Measurements from ENCODE around the gene XPC.
A peak's percentile ranks its signal among the peaks of the same experiment; 100 is the strongest.

Gene XPC

DNA sequence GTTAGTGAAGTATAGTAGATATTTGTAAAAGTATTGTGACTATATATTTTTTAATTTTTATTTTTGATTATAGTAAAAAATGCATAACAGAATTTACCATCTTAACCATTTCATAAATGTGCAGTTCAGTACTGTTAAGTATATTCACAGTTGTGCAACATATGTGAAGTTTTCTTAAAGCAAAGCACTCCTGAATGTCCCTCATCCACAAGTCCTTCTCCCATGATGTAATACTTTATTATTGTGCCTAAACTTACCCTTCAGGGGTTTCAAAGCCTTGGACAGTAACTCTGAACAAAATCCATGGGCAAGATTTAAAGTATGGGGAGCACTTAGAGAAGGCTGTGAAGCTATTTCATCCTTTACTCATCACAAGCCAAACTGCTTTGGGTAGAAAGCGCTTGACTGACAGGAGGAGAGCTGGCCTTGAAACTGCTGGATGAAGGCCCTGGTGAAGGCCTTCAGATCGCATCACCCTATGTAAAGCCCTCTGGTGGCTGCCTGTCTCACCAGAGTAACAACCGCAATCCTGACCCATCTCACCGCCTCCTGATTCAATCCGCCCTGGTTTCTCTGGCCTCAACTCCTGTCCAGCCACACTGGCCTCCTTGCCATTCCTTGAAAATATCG, 28.3 kb upstream of the XPC start:
- no peak for DNase-seq (ENCODE audit: low read depth)

DNA sequence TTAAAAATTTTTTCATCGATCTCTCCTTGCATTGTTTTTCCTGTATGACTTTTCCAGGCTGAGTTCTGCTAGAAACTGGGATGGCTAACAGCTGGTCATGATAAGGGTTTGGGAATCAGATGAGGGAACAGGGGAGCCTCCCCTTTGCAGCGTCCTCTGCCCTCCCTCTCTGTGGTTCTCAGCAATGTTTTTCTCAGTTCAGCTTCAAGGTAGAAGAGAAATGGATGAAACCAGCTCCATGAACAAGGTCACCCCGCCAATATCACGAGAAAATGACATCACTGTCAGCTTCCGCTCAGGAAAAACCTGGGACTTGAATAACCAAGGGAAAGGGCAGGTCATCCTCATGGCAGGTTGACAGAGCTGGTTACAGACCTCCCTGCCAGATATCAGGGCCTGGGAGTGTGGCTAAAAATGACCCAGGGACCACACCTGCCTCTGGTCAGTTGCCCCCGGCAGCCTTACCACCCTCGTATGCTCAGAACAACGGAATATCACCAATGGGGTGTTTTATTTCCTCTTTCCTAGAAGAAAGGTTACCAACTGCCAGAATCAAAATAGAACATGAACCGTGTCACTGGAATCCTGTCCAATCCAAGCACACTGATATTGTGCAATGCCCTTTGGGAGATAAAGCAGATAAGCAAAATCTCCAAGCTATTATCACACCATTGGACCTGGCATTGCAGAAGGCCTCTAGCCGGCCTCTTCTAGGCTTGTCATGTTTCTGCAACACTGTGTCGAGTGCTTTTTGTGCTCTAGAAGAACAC, 26.3 kb upstream of the XPC start:
- DNase-seq (ENCODE audit: low read depth) = peak; percentile 84

DNA sequence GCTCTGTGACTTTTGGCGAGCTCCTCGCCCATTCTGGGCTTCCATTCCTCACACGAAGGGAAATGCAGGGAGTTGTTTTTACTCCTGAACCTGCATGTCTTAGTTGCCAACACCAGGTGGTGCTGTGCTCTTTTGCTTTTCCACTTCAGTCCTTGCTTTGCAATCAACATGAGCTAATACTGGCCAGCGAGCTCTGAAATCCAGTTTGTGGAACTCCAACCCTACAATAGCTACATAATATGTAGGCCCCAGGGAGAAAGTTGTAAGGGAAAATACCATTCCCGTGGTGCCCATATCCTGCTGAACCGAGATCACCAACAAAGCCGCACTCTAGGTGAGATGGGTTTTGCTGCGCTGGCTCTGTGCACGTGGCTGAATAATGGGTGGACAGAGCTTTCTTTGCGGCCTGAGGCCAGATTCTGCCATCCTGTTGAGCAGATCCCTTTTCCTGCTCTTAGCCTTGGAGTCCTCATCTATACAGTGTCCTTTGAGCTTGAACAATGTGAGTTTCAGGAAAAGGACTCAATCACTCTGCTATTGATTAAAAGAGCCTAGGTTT, 25.2 kb upstream of the XPC start:
- peak; percentile 87 for DNase-seq (ENCODE audit: low read depth)

DNA sequence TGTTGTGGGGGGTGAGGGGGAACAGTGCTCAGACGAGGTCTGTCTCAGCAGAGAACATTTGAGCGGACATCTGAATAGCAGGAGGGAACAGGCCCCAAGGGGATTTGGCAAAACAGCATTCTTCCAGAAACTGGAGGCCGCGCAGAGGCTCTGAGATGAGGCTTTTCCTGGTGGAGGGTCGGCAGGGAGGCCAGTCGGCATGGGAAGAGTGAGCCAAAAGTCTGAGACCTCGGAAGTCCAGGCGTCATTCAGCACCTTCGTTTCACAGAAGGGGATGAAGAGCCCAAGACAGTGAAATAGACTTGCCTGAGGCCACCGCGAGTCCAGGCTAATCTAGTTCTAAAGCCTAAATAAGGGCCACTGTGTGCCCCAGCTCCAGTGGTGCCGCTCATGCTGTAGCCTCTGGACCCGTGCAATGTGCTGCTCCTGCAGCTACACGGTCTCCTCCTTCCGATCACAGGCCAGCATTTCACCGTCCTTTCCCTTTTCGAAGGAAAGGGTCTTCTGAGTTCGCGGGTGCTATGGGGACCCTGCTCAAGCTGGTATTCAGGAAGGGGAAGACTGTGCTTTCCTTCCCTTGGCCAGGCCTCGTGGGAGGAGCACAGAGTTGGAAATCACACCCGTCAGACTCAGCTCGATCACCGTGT, 24.6 kb upstream of the XPC start:
- DNase-seq (ENCODE audit: low read depth) = no peak

DNA sequence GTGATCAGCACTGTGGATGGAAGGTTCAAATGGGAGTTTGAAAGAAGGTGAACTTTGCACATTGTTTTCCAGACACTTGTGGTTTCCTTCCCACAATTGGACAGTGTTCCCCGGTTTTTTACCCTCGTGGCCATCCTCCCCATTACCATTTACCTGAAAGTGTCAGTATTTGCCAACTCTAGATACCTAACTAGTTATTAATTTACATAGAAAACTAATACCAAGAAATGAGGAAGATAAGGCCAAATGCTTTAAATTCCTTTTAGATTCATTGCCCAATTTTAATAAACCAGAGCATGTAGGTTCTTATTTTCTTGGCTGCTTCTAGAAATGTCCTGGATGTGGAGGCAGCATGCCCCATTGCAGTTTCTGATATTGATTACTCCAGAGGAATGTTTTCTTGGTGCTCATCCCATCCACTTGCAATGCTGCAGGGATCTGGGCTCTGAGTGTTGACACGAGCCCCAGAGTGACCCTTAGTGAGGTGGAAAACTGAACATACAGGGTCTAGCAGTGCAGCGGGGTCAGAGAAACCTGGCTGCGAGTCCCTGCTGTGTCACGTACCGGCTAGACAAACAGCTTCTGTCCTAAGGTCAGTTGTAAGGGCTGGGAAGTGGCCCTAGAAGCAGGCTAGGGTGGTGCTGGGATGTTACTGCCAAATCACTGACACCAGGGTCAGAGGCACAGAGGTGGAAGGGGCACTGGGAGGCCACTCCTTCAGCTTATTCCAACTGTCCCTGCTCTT, 23.7 kb upstream of the XPC start:
- DNase-seq (ENCODE audit: low read depth) = peak; percentile 23

DNA sequence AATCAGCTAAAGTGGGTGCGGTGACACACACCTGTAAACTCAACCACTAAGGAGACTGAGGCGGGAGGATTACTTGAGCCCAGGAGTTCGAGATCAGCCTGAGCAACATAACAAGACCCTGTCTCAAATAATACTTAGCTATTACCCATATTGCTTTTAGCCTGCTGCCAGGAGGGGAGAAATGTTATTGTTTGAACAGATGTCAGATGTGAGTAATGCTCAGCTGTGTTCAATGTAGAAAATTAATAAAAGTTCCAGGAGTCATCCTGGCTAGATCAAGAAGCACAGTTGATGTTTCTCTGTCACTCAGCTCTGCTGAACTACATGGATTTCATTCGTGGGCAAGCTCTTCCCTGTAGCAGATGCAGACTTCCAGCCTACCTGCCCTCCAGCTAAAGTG, 22.4 kb upstream of the XPC start:
- DNase-seq (ENCODE audit: low read depth) = peak; percentile 47

DNA sequence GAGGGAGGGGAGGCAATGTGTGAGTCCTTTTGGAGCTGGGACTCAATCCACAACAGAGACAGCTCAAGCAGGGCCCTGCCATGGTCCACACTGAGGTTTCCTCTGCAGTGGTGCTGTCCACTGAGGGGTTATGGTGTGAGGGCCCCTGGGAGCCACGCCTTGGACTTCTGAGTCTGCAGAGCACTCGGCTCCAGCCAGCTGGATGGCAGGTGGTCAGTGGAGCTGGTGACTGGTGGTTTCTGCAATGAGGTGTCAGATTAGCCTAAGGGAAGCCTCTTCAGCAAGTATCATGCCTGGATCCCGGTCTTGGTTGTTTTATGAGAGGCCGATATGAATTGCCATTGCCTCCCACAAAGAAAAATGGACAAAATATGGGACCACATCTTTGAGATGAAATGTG, 21.9 kb upstream of the XPC start:
- DNase-seq (ENCODE audit: low read depth) = peak; percentile 32

DNA sequence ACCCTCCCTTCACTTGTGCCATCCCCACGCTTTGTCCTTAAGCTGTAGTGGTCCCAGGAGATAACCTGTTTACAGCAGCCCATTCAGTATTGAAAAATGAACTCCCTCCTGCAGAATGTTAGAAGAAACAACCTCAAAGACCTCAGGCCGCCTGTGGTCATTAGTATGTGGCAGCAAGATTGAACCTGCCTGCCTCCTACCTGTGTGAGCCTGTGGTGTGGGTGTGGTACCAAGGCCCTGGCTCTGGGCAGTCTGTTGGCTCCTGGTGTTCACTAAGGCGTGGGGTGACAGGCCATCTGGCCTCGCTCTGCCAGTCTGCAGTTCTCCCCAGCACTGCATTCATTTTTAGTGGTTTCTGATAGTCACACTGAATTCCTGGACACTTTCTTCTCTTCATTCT, 21.2 kb upstream of the XPC start:
- no peak for DNase-seq (ENCODE audit: low read depth)

DNA sequence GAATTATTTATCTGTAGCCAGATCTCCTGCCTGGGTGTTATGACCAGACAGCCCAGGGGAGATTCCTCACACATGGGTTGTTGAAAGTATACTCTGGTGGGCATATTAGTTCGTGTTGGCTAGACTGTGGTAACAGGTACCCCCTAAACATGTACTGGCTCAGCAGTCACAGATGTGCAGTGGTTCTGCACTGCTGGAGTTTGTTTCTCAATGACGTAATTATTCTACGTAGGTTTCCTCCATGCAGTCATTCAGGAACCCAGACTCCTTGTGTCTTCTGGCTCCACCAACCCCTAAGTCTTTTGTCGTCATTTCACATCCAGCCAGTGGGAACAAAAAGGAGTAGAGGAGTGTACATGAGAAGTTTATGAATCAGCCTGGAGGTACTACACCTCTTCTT, 16.5 kb upstream of the XPC start:
- DNase-seq (ENCODE audit: low read depth) = no peak

DNA sequence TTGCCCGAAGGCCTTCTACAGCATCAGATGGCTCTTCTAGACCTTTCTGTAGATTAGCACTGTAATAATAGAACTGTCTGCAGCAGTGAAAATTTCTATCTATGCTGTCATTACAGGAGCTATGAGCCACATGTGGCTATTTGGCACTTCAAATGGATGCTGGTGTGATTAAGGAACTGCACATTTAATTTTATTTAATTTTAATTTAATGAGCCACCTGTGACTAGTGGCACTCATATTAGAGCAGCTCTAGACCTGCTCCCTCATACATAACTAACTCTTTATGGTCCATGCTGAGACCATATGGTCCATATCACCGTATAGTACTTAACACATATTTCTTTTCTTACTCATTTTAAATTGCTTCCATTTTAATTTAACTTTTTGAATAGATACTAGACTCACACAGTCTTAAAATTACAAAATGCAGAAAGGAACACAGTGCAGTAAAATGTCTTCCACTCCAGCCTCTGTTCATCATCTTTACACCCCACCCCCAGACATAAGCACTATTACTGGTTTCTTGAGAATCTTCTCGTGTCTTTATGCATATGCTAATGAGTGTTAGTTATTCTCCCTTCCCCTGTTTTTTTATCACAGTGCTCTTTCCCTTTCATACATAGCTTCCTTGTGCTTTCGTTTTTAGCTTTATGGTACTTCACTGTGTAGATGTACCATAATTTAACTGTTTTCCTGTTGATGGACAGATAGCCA, 9.8 kb upstream of the XPC start:
- DNase-seq (ENCODE audit: low read depth) = no peak

DNA sequence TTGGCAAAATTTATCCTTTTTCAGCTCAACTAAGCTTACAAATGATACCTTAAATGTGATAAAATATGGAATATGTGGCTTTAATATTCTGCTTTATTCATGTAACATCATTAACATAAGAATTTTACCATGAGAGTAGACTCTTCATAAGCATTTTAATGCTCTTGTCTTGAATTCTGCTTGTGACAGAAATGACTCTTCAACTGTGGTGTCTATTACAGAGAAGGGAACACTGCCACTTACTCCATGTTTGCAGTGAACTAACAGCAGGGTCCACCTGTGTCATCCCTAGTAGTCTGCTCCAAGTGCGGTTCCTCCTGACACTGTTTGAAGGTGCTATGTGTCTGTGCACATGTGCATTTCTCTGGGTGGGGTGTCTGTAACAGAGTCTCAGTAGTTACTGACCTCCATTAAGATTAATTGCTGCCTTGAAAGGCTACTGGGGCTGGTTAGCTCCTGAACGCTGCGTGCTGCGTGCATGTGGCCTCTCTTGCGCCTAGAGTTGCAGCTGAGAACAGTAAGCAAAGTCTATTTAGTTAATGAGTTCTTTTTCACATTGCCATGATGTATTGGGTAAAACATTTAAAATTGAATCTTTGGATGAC, 8.6 kb upstream of the XPC start:
- DNase-seq (ENCODE audit: low read depth) = no peak

DNA sequence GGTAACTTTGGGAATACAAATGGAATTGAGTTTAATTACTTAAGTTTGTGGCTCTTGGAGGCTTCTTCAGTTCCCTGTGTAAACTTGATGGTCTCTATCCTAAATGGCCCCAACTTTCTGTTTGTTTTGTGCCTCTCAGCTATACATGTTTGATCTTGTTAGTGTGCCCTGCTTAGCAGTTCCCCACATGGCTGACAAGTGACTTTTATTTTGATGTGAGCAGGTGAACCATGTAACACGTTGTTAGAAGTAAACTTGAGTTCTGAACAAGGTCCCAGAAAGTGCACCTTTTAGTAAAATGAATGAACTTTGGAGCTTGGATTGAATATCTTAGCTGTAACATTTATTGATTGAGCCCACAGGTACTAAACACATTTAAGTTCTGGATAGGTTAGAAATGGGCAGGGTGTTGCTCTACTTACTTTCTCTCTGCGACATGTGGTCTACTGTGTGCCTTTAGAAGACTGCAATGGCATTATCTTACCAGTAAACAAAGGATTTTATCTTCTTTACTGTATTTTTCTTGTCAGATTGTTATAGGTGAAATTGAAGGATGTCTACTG, 4.7 kb upstream of the XPC start:
- no peak for DNase-seq (ENCODE audit: low read depth)

DNA sequence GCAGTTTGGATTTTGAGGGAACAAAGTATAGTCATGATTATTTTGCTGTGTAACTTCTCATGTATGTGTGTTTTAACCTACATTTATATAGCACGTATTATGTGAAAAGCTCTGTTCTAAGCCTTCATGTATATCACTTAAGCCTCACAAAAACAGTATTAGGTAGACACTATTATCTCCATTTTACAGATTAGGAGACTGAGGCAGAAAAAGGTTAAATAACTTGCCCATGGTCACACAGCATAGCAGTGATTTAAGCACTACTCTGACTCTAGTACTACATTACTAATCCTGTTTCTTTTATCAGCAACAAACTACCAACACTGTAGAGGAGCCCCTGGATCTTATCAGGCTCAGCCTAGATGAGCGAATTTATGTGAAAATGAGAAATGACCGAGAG, 2.9 kb upstream of the XPC start:
- no peak for DNase-seq (ENCODE audit: low read depth)

DNA sequence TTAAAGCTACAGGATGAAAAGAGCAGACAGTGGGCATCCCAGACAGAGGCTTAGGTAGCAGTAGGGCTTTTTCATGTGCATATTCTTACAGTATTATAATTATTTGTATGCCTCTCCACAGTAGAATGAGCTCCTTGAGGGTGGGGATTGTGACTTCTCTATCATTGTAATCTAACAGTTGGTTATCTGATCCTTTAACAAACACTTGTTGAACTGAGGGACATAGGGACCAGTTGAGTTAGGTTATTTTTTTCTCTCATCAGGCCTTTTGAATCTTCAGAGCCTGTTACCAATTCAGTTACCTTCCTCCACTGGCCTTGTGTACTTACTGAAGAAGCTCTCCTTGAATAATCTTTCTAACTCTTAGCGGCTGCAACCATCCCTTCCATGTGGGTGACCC, 1.4 kb upstream of the XPC start:
- DNase-seq (ENCODE audit: low read depth) = no peak

DNA sequence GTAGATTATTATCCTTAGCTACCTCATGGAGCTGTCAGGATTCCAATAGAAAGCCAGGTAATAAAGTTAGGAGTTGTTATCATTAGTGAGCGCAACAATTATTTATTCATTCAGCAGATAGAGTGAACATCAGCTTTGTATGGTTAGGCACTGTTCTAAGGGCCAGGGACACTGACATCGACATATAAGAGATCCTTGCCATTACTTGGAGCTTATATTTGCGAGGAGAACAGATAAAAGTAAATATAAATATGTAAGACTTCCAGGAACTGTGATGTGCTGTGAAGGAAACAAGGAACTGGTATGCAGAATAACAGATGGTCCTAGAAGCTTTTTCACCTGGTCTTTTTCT, 689 bp upstream of the XPC start:
- no peak for DNase-seq (ENCODE audit: low read depth)

DNA sequence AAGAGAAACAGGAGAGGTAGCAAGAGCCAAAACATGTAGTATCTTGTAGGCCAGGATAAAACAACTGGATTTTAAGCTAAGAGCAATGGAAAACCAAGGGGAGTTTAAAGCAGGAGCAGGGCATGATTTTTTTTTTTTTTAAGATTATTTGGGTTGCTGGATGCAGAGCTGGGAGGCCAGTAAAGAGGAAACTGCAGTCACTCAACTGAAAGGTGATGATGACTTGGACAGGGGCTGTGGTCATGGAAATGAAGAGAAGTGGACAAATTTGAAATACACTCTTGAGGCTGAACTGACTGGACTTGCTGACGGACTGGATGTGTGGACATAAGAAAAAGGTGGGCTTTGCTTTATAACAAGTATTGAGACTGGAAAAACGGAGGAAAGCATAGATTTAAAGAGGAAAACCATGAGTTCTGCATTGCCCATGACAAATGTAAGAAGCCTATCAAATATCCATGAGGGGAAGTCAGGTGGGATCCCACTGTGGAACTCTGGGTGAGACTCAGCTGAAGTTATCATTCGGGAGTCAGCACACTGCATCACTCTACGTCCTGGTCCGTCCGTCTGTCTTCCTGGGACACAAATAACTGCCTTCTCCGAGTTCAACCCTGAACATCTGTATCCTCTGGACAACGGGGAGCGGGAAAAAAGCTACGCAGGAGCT, 688 bp downstream of the XPC start:
- DNase-seq (ENCODE audit: low read depth) = no peak

DNA sequence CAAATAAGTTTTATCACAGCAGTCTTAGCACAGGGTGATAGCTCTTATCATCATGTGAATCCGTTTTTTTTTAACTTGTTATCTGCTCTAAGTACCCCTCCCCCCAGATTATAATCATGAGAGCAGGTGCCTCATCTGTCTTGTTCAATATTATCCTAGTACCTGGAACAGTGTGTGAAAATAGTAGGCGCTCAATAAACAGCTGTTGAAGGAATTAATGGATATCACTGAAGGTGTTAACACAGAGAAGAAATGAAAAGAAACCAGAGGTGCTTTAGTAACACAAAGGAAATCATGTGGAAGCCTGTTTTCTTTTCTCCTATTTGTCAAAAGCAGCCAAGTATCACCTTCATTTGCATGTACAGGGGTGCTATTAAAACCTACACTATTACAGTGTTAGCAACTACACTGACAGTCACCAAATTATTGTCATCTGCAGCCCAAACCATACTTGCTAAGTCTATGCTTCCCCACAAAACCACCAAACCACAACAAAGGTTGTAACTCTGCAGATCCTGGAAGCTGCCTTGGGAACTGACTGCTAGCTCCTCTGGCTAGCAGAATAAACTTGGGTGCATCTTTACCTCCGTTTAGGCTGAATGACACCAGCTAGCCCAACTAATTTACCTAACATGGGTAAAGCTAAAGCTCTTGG, 2.9 kb downstream of the XPC start:
- peak; percentile 59 for DNase-seq (ENCODE audit: low read depth)

DNA sequence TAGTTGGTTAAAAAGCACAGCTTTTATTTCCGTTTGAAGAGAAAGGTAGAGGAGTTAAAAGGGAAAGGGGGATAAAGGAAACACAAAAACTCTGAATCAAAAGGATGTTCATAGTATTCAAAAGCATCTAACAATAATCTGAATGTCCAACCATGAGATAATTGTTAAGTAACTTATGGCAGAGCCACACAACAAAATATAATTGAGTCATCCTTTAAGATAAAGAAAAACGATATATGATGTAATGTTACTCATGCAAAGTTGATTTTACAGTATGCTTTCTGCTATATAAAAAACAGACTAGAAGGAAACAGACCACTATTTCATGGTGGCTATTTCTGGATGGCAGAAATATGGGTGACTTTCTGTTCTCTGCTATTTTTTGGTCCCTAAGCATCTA, 3.9 kb downstream of the XPC start:
- DNase-seq (ENCODE audit: low read depth) = peak; percentile 22

DNA sequence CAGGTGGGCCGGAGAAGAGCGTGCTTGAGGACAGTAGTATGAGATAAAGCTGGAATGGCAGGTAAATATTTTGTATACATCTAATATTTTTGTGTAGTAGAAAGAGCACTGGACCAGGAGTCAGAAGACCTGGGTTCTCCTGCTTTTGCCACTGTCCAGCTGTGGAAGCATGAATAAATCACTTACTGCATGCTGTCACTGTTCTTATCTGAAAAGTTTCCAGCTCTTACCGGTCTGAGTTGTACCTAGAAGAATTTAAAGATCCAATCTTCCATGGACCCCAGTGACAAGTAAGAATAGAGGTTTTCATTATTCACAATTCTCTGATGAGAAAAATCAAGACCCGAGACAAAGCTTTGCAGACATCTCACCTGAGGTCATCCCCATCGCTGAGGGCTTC, 5.9 kb downstream of the XPC start:
- no peak for DNase-seq (ENCODE audit: low read depth)

DNA sequence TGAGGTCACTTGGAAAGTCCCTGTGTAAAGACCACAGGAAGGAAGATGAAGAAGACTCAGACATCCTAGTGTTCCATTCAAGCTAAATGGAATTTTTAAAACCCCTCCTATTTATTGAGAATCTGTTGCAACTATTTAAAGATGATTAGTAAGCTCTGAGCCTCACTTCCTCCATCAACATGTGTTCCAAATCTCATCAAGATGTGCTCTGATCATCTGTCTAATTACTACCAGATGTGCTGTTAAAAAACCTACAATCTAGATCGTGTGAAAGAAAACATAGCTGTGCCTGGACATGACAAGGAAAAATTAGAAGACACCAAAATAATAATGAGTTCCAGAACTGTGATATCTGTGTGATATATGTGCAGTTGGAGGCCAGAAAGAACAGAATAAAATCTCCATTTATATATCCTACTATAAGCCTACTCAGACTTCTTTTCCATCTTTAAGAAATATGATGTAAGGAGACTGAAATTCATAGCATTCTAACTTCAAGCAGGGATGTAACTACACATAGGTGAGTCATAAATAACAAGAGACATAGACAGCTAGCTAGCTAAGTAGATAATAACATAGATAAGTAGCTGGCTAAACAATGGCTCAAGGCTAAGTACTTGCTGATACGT, 7.8 kb downstream of the XPC start:
- DNase-seq (ENCODE audit: low read depth) = peak; percentile 87
